ENCODE results near the gene PROX2. TPM values are rescaled to one million over a fixed set of nuclear protein-coding genes. Genes with fewer than 3 reads are reported as not detected.

PROX2 gene
- total RNA-seq, 4 donors from 2014 or later: 0.08 TPM; not detected in 3

DNA sequence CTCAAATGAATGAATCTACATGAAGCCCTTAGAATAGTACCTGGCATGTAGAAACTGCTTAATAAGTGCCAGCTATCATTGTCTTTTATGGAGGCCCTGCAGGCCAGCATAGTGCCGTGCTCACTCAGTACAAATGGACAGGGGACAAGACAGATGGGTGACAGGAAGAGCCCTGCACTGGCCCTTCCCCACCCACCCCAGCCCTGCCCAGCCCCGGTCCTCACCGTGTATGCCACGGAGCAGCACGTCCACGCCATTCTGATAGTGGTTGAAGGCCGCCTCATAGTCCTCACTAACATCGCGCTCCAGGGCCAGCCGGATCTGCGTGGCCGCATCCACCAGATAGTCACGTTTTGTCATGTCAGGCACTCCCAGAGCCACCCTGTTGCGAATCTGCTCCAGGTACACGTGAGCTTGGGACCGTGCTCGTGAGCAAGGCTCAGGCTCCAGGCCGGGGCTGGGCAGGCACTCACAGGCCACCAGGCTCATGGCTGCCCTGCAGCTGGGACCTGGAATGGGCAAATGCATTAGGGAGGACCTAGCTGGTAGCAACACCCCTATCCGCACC is 45.2 kb upstream of the PROX2 start:
- H3K4me1 ChIP-seq: peaks cover 0 to 45% (median 16%) of the 10 kb centered on the region in 3 donors
- no peak overlapping the region for H3K4me3 ChIP-seq
- H3K27me3 ChIP-seq: no peaks in the 10 kb centered on the region
- no peak overlapping the region for H3K27ac ChIP-seq
- peaks cover 0 to 12% of the 10 kb centered on the region in 2 donors for H3K36me3 ChIP-seq
- no peak for ATAC-seq
- H3K9me3 ChIP-seq: no peaks in the 10 kb centered on the region
- WGBS, 2 donors (ENCODE audit: low coverage in 1 of 2): 100% methylated on average over 1 of the region's 19 CpGs
- TF ChIP-seq POLR2A (IDR thresholded peaks at IDR 0.05) (no peak), POLR2AphosphoS5 (IDR thresholded peaks at IDR 0.05) (no peak), CTCF (IDR thresholded peaks at IDR 0.05) (no peak), EP300 (IDR thresholded peaks at IDR 0.05) (no peak)

GRCh38 chr14:74920281-74920680 is 44.3 kb upstream of the PROX2 start:
- no peaks in the 10 kb centered on the region for H3K9me3 ChIP-seq
- no peaks in the 10 kb centered on the region for H3K27me3 ChIP-seq
- peaks cover 0 to 52% (median 20%) of the 10 kb centered on the region in 3 donors for H3K4me1 ChIP-seq
- H3K4me3 ChIP-seq: no peak overlapping the region
- no peak for ATAC-seq
- TF ChIP-seq POLR2AphosphoS5 (IDR thresholded peaks at IDR 0.05) (no peak), CTCF (IDR thresholded peaks at IDR 0.05) (no peak), POLR2A (IDR thresholded peaks at IDR 0.05) (no peak), EP300 (IDR thresholded peaks at IDR 0.05) (no peak)
- no peak overlapping the region for H3K27ac ChIP-seq
- peaks cover 0 to 12% of the 10 kb centered on the region in 2 donors for H3K36me3 ChIP-seq
- WGBS, 2 donors (ENCODE audit: low coverage in 1 of 2): 84% methylated on average over 4 of the region's 4 CpGs; no CpG with 5 or more reads in 1 of the 2 donors

- no peaks in the 10 kb centered on the region for H3K9me3 ChIP-seq
- peaks cover 0 to 12% of the 10 kb centered on the region in 2 donors for H3K36me3 ChIP-seq
- H3K27me3 ChIP-seq: no peaks in the 10 kb centered on the region
- H3K4me1 ChIP-seq: peaks cover 0 to 58% (median 20%) of the 10 kb centered on the region in 3 donors
- TF ChIP-seq POLR2A (IDR thresholded peaks at IDR 0.05): no peak
- no peak for TF ChIP-seq CTCF (IDR thresholded peaks at IDR 0.05)
- no peak overlapping the region for H3K4me3 ChIP-seq
- WGBS, 2 donors (ENCODE audit: low coverage in 1 of 2): 73 to 100% methylated on average over 1 to 7 of the region's 22 CpGs
- no peak overlapping the region for H3K27ac ChIP-seq
- ATAC-seq: no peak
Measured at GRCh38 chr14:74919421-74920165, 43.6 kb upstream of the PROX2 start.

DNA sequence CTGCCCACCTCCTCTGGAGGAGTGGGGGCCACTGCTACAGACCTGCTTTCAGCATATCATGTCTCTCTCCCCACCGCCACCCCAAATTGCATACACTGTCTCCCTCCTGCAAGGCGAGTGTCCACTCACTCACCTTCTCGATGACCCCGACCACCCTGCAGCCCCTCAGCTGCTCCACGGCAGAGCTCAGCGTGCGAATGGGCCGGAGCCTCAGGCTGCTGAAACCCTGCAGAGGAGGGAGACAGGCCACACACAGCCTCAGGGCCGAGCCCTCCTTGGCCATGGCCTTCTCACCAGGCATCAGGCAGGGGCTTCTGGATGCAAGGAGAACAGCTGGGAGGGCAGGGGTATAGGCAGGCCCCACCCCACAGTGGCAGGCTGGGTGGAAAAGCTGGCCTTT is 42.4 kb upstream of the PROX2 start:
- peaks cover 0 to 64% (median 20%) of the 10 kb centered on the region in 3 donors for H3K4me1 ChIP-seq
- peak overlapping the region in 3 of 4 donors; percentile 32 to 64 (median 55) for H3K27ac ChIP-seq

More for the DNA sequence above, 42.4 kb upstream of the PROX2 start:
- no peak overlapping the region for H3K4me3 ChIP-seq
- H3K36me3 ChIP-seq: peaks cover 0 to 12% of the 10 kb centered on the region in 2 donors
- H3K27me3 ChIP-seq: no peaks in the 10 kb centered on the region
- no peak for ATAC-seq
- no peaks in the 10 kb centered on the region for H3K9me3 ChIP-seq
- WGBS, 2 donors (ENCODE audit: low coverage in 1 of 2): 96 to 100% methylated on average over 2 to 4 of the region's 9 CpGs
- TF ChIP-seq CTCF (IDR thresholded peaks at IDR 0.05) (no peak), EP300 (IDR thresholded peaks at IDR 0.05) (no peak), POLR2AphosphoS5 (IDR thresholded peaks at IDR 0.05) (no peak), POLR2A (IDR thresholded peaks at IDR 0.05) (no peak)
